G401 (cell line): ENCODE results near the gene GRIN2C. TPM values are rescaled to one million over a fixed set of nuclear protein-coding genes. Genes with fewer than 3 reads are reported as not detected.

Experiments
- DNase-seq: peaks from one replicate; pipeline ENCODE4 v3.0.0-alpha.2; 2015; ENCODE audit warnings: low spot score
- in situ Hi-C: cut with HindIII; loops from 2 replicates; pipeline ENCODE4 v1.10.0; 2016; ENCODE audit warnings: low sequenced_read_pairs, mixed read lengths
- total RNA-seq: library from RNA; depleted of rRNA; stranded (reverse); fragments of >200 nt; shearing (Covaris generic); gene quantifications from 2 replicates; pipeline ENCODE4 v1.2.3, GENCODE V29; 2014

GRIN2C gene
- total RNA-seq, 1 experiment from 2014 or later = 1.3 TPM

DNA sequence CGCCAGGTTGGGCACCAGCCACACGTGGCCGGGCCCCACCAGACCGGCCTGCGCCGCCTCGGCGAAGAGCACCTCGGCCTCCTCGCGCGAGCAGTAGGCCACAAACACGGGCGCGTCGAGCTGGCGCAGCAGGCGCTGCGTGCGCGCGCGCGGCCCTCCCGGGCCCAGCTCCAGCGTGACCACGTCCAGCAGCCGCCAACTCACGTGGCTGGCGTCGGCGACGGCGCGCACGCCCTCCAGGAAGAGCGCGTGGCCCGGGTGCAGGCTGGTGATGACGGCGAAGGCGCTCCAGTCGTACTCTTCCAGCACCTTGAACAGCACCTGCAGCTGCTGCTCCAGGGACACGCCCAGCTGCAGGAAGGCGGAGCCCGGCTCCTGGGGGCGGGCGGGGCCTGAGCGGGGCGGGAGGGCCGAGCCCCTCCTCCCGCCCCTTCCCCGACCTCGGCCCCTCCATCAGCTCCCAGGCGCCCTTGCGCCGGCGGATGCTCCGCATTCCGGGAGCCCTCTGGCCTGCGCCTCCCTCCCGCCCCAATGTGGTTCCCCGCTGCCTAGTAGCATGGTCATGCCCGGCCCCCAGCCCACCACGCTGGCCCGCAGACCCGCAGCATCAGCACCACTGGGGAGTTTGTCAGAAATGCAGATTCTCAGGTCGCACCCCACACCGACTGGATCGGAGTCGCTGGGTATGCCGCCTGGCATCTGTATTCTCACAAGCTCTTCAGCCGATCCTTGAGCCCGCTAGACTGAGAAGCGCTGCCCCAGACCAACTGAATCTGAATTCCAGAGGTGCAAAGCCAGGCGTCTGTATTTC, 7.2 kb downstream of the GRIN2C start:
- no peak for DNase-seq
- in situ Hi-C loops = no loop called here

GRCh38 chr17:74851612-74852236, 8.0 kb downstream of the GRIN2C start:
- no peak for DNase-seq
- in situ Hi-C loops = no loop called here

- DNase-seq = no peak
- in situ Hi-C loops = no loop called here
These were observed 8.8 kb downstream of the GRIN2C start for GRCh38 chr17:74850914-74851313.

GRCh38 chr17:74850310-74850709, 9.4 kb downstream of the GRIN2C start:
- no peak for DNase-seq
- in situ Hi-C loops = no loop called here

DNA sequence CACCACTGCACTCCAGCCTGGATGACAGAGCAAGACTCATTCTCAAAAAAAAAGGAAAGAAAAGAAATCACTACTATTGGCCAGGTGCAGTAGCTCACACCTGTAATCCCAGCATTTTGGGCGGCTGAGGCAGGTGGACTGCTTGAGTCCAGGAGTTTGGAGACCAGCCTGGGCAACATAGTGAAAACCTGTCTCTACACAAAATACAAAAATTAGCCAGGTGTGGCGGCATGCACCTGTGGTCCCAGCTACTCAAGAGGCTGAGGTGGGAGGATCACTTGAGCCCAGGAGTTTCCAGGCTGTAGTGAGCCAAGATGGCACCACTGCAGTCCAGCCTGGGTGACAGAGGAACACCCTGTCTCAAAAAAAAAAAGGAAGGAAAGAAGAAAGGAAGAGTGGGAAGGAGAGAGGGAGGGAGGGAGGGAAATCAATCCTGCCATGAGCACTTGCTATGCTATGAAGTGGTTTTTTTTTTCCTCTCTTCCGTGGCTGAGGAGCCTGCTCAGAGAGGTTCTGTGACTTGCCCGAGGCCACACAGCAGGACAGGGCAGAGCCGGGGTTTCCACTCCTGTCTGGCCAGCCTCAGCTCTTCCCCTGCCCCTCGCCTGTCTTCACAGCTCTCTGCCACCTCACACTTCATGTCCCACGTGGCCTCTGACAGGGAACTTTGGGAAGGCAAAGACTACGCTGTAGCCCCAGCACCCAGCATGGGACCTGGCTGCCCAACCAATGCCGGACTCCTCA, 10.9 kb downstream of the GRIN2C start:
- DNase-seq = no peak
- in situ Hi-C loops = loop anchor here (5.0 kb wide), 1 partner anchor 42 kb away; no protein-coding TSS in a partner anchor

GRCh38 chr17:74846621-74847020, 13.1 kb downstream of the GRIN2C start:
- in situ Hi-C loops = loop anchor here (5.0 kb wide), 1 partner anchor 39 kb away; no protein-coding TSS in a partner anchor
- DNase-seq = no peak

DNA sequence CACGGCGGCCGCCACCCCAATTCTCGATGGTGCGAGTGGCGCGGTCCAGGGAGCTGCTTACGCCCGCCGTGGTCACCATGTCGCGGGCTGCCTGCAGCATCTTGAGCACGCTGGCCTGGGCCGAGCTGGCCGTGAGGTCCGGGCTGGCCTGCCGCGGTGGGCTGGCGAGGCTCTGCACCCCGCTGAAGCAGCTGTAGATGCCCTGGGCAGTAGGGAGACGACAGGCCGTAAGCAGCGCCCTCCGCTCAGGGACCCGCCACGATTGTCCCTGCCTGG, 16.4 kb downstream of the GRIN2C start:
- DNase-seq = no peak
- in situ Hi-C loops = no loop called here

- peak; percentile 60 for DNase-seq
- in situ Hi-C loops = no loop called here
These were observed 16.9 kb downstream of the GRIN2C start for GRCh38 chr17:74842599-74843351.

DNA sequence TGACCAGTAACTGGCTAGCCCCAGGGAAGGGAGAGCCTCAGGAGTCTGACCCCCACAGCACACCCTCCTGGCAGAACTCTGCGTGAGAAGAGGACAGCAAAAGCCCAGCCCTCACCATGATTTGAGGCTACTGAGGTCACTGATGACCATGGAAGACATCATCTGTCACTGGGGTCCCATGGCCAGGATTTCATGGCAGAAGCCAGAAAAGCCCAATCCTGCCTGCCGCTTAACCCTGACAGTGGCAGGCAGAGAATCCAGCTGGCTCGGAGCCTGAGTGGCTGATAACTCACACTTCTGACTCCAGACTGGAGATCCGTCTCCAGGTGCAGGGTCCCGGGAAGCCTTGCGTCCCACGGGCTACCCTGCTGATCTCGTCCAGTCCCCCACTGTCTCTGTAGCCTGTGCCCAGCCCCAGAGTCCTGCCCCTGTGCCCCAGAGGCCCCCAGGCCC, 17.5 kb downstream of the GRIN2C start:
- in situ Hi-C loops = no loop called here
- DNase-seq = peak; percentile 68

GRCh38 chr17:74840989-74841666, 18.6 kb downstream of the GRIN2C start:
- DNase-seq = peak; percentile 88
- in situ Hi-C loops = no loop called here

- no peak for DNase-seq
- in situ Hi-C loops = no loop called here
These were observed 19.5 kb downstream of the GRIN2C start for GRCh38 chr17:74839990-74840852.

DNA sequence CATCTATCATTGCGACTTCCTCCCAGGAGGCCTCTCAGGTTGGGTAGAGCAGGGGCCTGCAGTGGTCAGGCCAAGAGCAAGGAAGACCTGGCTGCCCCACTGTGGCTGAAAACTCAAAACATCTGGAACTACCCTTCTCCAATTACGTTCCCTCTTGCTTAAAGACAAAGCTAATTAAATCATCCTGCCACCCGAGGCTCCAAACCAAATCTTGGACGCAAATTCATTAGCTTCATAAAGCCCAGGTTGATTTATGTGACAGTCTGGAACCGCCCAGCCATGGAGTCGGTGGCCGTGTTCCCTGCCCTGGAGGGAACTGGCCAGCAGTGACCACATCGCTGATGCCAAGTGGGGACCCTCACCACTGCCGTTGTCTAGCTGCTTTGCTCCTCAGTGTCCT, 21.4 kb downstream of the GRIN2C start:
- in situ Hi-C loops = no loop called here
- no peak for DNase-seq

DNA sequence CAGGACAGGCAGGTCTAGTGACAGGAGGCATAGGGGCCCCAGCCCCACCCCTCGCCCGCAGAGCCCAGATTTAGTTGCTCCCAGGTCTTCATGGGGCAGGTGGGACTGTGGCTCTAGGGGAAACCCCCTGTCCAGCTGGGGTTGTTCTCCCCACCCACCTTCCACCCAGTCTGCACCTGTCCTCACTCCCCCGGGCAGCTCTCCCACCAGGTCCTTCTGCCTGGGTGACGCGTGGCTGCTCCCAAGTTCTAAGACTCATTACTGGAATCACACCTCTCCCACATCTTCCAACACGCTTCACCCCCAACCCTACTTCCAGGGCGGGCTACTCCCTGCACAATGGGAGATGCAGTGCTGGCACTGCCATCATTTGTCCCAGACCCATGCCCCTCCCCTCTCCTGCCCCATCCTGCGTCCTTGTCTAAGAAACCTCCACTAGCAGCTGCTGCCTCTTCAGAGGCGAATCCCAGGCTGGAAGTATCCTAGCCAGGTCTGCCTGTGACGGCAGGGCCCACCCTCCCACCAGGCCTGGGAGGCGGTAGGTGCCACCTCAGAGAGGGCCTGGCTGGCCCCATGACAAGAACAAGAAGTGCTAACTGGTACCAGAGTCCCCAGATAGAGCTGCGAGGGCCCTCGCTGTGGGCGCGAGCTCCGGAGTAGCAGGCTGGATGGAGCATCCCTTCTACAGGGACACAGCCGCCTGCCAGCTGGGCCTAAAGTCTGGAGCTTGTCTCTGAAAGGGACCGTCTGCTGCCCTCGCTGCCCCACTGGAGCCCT, 22.8 kb downstream of the GRIN2C start:
- in situ Hi-C loops = no loop called here
- no peak for DNase-seq

DNA sequence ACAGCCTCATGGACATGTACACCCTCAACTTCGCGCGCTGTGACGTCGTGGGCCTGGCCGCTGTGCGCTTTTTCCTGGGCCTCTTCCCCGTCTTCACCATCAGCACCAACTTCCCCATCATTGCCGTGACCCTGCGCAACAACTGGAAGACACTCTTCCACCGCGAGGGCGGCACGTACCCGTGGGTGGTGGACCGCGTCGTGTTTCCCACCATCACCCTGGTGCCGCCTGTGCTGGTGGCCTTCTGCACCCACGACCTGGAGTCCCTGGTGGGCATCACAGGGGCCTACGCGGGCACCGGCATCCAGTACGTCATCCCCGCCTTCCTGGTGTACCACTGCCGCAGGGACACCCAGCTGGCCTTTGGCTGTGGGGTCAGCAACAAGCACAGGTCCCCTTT, 23.5 kb downstream of the GRIN2C start:
- in situ Hi-C loops = no loop called here

GRCh38 chr17:74833501-74834377, 25.9 kb downstream of the GRIN2C start:
- in situ Hi-C loops = no loop called here
- DNase-seq = peak; percentile 92

More for the DNA sequence above, 23.5 kb downstream of the GRIN2C start:
- DNase-seq = no peak

GRCh38 chr17:74832421-74832820, 27.3 kb downstream of the GRIN2C start:
- in situ Hi-C loops = no loop called here
- DNase-seq = no peak
